CD14-positive monocyte (primary cell): ENCODE results near the gene TLR6. TPM values are rescaled to one million over a fixed set of nuclear protein-coding genes. Genes with fewer than 3 reads are reported as not detected.
A peak's percentile ranks its signal among the peaks of the same experiment; 100 is the strongest.

ENCODE experiments used
- DNase-seq, 3 donors: peaks; one replicate each; pipeline ENCODE4 v3.0.0-alpha.2; 2011 to 2022
- H2AFZ ChIP-seq: 2 replicates; pipeline ENCODE4 v1.6.0; 2012; ENCODE audit warnings: mild to moderate bottlenecking, low read depth, low read length, inconsistent platforms; ENCODE audit not compliant: insufficient read depth, poor library complexity, severe bottlenecking
- H3K27ac ChIP-seq, 2 donors: 1 replicate in 1 of 2; 2 replicates in 1 of 2; pipeline ENCODE4 v1.5.1; 2012 to 2013; ENCODE audit warnings: low read length in 2 of 2, control low read depth in 1 of 2, inconsistent platforms in 1 of 2, low read depth in 1 of 2, mild to moderate bottlenecking in 1 of 2
- H3K27me3 ChIP-seq, 2 donors: one replicate each; pipeline versions ENCODE4 v1.6.0 to v1.6.1; 2011 to 2013; ENCODE audit warnings: low read length in 2 of 2; ENCODE audit not compliant: control insufficient read depth in 2 of 2, insufficient read depth in 2 of 2
- H3K36me3 ChIP-seq, 2 donors: replicated peaks in 1 of 2; 1 replicate in 1 of 2; 2 replicates in 1 of 2; pipeline versions ENCODE4 v1.5.1 to v1.6.1; 2012 to 2013; ENCODE audit warnings: low read length in 2 of 2, control low read depth in 1 of 2, inconsistent platforms in 1 of 2, mild to moderate bottlenecking in 1 of 2; ENCODE audit not compliant: insufficient read depth in 2 of 2, control insufficient read depth in 1 of 2
- H3K4me1 ChIP-seq, 2 donors: 1 replicate in 1 of 2; 2 replicates in 1 of 2; pipeline versions ENCODE4 v1.5.1 to v1.6.1; 2012 to 2013; ENCODE audit warnings: low read length in 2 of 2, control low read depth in 1 of 2, inconsistent platforms in 1 of 2, mild to moderate bottlenecking in 1 of 2, moderate library complexity in 1 of 2; ENCODE audit not compliant: insufficient read depth in 2 of 2, control insufficient read depth in 1 of 2
- H3K4me2 ChIP-seq: replicated peaks from 2 replicates; pipeline ENCODE3; 2012; ENCODE audit warnings: low read length, moderate library complexity, mild to moderate bottlenecking; ENCODE audit not compliant: poor library complexity, severe bottlenecking; ENCODE audit errors: extremely low read depth
- H3K4me3 ChIP-seq, 3 experiments: fragments of 200-600 bp in 1 of 3; sonication (generic) in 1 of 3; replicated peaks in 1 of 3; 1 replicate in 2 of 3; 2 replicates in 1 of 3; pipeline ENCODE4 v1.5.1; 2011 to 2013; ENCODE audit warnings: low read length in 3 of 3, mild to moderate bottlenecking in 3 of 3, control low read depth in 2 of 3, low read depth in 2 of 3, inconsistent platforms in 1 of 3, moderate library complexity in 1 of 3
- H3K79me2 ChIP-seq: 2 replicates; pipeline ENCODE4 v1.6.0; 2012; ENCODE audit warnings: mild to moderate bottlenecking, control low read depth, inconsistent platforms, low read length, moderate library complexity; ENCODE audit not compliant: insufficient read depth
- H3K9ac ChIP-seq: 2 replicates; pipeline ENCODE4 v1.6.0; 2017; ENCODE audit warnings: low read length, mild to moderate bottlenecking; ENCODE audit not compliant: insufficient read depth, poor library complexity, severe bottlenecking
- H3K9me3 ChIP-seq, 2 donors: replicated peaks in 1 of 2; 1 replicate in 1 of 2; 2 replicates in 1 of 2; pipeline versions ENCODE4 v1.5.1 to v1.6.1; 2012 to 2013; ENCODE audit warnings: low read length in 2 of 2, control low read depth in 1 of 2; ENCODE audit not compliant: control insufficient read depth in 1 of 2, insufficient read depth in 1 of 2
- H4K20me1 ChIP-seq: 2 replicates; pipeline ENCODE4 v1.6.0; 2012; ENCODE audit warnings: mild to moderate bottlenecking, low read length, control low read depth, moderate library complexity; ENCODE audit not compliant: insufficient read depth
- H3K27ac Mint-ChIP-seq, 7 donors: one replicate each; pipeline ENCODE4 v1.8.0; 2020; ENCODE audit warnings: mild to moderate bottlenecking in 7 of 7, mixed read lengths in 7 of 7, moderate library complexity in 6 of 7, inconsistent platforms in 2 of 7
- H3K27me3 Mint-ChIP-seq, 3 donors: one replicate each; pipeline ENCODE4 v1.8.0; 2021 to 2022; ENCODE audit warnings: low read depth in 3 of 3, mild to moderate bottlenecking in 3 of 3, mixed read lengths in 3 of 3, moderate library complexity in 3 of 3, inconsistent platforms in 1 of 3
- H3K36me3 Mint-ChIP-seq, 2 donors: one replicate each; pipeline ENCODE4 v1.8.0; 2020; ENCODE audit warnings: mixed read lengths in 2 of 2, inconsistent platforms in 1 of 2, mild to moderate bottlenecking in 1 of 2
- H3K4me1 Mint-ChIP-seq: one replicate; pipeline ENCODE4 v1.8.0; 2020; ENCODE audit warnings: mild to moderate bottlenecking, mixed read lengths
- H3K4me3 Mint-ChIP-seq, 2 donors: one replicate each; pipeline ENCODE4 v1.8.0; 2020; ENCODE audit warnings: mild to moderate bottlenecking in 2 of 2, mixed read lengths in 2 of 2, moderate library complexity in 1 of 2
- H3K9me3 Mint-ChIP-seq, 7 donors: one replicate each; pipeline ENCODE4 v1.8.0; 2020 to 2022; ENCODE audit warnings: mixed read lengths in 7 of 7, mild to moderate bottlenecking in 6 of 7, moderate library complexity in 6 of 7, inconsistent platforms in 2 of 7
- WGBS: methylation state at CpG from one replicate; pipeline ENCODE4 v1.1.5; 2013; ENCODE audit warnings: missing lambda C conversion rate; ENCODE audit not compliant: insufficient coverage; 5-methylcytosine and 5-hydroxymethylcytosine counted together
- intact Hi-C, 2 donors: fragments of 100-400 bp; cut with micrococcal nuclease; formaldehyde crosslinking; loops; one replicate each; pipeline versions ENCODE4 v1.15.0 to v1.15.1; 2023
- polyA plus RNA-seq, 3 donors: library from polyadenylated mRNA; depleted of rRNA in 1 of 3; unstranded in 2 of 3; stranded (reverse) in 1 of 3; fragments of 300-500 nt in 2 of 3; fragments of >200 nt in 1 of 3; fragmentation: Illumina TruSeq in 2 of 3; gene quantifications; 1 replicate in 2 of 3; 2 replicates in 1 of 3; pipeline ENCODE4 v1.2.3, GENCODE V29; 2012 to 2021
- TF ChIP-seq, protein P1 (sequence below): fragments of 200-600 bp; IDR thresholded peaks from one replicate; pipeline ENCODE4 v1.8.0; 2022; ENCODE audit warnings: antibody characterized with exemption, mild to moderate bottlenecking

The TLR6 gene
- polyA plus RNA-seq, 3 donors = 7.7 to 12.7 (median 11.5) TPM

DNA sequence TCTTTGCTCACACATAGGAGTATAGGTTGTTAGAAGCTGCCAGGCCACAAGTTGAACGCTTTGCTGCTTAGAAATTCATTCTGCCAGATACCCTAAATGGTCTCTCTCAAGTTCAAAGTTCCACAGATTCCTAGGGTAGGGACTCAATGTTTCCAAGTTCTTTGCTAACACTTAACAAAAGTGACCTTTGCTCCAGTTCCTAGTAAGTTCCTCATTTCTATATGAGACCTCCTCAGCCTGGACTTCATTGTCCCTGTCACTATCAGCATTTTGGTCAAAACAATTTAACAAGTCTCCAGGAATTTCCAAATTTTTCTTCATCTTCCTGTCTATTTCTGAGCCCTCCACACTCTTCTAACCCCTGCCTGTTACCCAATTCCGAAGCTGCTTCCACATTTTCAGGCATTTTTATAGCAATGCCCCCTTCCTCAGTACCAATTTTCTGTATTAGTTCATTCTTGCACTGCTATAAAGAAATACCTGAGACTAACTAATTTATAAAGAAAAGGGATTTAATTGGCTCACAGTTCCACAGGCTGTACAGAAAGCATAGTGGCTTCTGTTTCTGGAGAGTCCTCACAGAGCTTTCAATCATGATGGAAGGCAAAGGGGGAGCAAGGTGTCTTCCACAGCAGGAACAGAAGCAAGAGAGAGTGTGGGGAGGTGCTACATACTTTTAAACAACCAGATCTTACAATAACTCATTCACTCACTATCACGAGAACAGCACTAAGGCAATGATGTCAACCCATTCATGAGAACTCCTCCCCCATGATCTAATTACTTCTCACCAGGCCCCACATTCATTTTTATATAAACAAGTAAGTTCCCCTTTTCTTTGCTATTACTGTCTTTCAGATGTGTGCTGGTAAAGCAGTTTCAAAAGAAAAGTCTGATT is 40.5 kb downstream of the TLR6 start:
- Histone ChIP-seq H3K27me3 (no peaks in the 10 kb centered on the region), H3K4me2 (peak overlapping the region; percentile 55), H3K4me1 (peaks cover 51 to 61% of the 10 kb centered on the region in 2 donors), H3K36me3 (no peaks in the 10 kb centered on the region), H3K27ac (peak overlapping the region; percentile 41 to 95), H3K79me2 (no peaks in the 10 kb centered on the region), H3K9ac (peak overlapping the region; percentile 63), H3K9me3 (no peaks in the 10 kb centered on the region), H2AFZ (no peak overlapping the region), H3K4me3 (peak overlapping the region in 2 of 3 experiments; percentile 25 to 60), H4K20me1 (no peaks in the 10 kb centered on the region)
- H3K27me3 Mint-ChIP-seq = no peaks in the 10 kb centered on the region
- H3K4me3 Mint-ChIP-seq = peak overlapping the region; percentile 70 to 84
- H3K36me3 Mint-ChIP-seq = peaks cover 17% of the 10 kb centered on the region in 2 donors
- peak; percentile 77 to 86 (median 84) for DNase-seq
- WGBS = 0% methylated on average over 2 of the region's 3 CpGs
- intact Hi-C loops = loop anchor here in 1 of 2 donors (2.0 kb wide), 1 partner anchor 41 kb away; the partner anchor contains the start of gene TLR6
- TF ChIP-seq, protein P1, sequence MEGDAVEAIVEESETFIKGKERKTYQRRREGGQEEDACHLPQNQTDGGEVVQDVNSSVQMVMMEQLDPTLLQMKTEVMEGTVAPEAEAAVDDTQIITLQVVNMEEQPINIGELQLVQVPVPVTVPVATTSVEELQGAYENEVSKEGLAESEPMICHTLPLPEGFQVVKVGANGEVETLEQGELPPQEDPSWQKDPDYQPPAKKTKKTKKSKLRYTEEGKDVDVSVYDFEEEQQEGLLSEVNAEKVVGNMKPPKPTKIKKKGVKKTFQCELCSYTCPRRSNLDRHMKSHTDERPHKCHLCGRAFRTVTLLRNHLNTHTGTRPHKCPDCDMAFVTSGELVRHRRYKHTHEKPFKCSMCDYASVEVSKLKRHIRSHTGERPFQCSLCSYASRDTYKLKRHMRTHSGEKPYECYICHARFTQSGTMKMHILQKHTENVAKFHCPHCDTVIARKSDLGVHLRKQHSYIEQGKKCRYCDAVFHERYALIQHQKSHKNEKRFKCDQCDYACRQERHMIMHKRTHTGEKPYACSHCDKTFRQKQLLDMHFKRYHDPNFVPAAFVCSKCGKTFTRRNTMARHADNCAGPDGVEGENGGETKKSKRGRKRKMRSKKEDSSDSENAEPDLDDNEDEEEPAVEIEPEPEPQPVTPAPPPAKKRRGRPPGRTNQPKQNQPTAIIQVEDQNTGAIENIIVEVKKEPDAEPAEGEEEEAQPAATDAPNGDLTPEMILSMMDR = no peak
- H3K4me1 Mint-ChIP-seq = peaks cover 67% of the 10 kb centered on the region
- H3K27ac Mint-ChIP-seq = peak overlapping the region; percentile 95 to 99 (median 97)
- H3K9me3 Mint-ChIP-seq = peaks cover 0 to 4% (median 0%) of the 10 kb centered on the region in 7 donors

DNA sequence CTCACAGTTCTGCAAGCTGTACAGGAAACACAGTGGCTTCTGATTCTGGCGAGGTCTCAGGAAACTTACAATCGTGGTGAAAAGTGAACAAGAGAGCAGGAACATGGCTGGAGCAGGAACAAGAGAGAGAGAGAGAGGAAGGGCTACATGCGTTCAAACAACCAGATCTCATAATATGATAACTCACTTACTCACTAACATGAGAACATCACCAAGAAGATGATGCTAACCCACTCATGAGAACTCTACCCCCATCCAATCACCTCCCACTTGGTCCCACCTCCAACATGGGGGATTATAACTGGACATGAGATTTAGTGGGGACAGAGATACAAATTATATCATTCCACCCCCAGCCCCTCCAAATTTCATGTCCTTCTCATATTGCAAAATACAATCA is 42.2 kb downstream of the TLR6 start:
- Mint-ChIP-seq H3K4me1 (peaks cover 68% of the 10 kb centered on the region), H3K36me3 (peaks cover 17 to 22% of the 10 kb centered on the region in 2 donors), H3K27ac (peak overlapping the region in 6 of 7 donors; percentile 6 to 95 (median 49)), H3K4me3 (no peak overlapping the region), H3K9me3 (peaks cover 0 to 4% (median 0%) of the 10 kb centered on the region in 7 donors), H3K27me3 (no peaks in the 10 kb centered on the region)
- Histone ChIP-seq H3K27me3 (no peaks in the 10 kb centered on the region), H3K4me2 (no peak overlapping the region), H3K27ac (peak overlapping the region in 1 of 2 donors; percentile 95), H2AFZ (no peak overlapping the region), H3K9me3 (no peaks in the 10 kb centered on the region), H3K79me2 (no peaks in the 10 kb centered on the region), H3K4me3 (no peak overlapping the region), H3K9ac (no peak overlapping the region), H4K20me1 (no peaks in the 10 kb centered on the region), H3K4me1 (peaks cover 58 to 61% of the 10 kb centered on the region in 2 donors), H3K36me3 (no peaks in the 10 kb centered on the region)
- DNase-seq = no peak
- TF ChIP-seq, protein P1 = no peak
- 7% methylated on average over 2 of the region's 3 CpGs for WGBS
- intact Hi-C loops = no loop called here
